GM15510 (cell line): ENCODE data around the gene DPP7.

ENCODE experiments used
- POLR2A ChIP-seq: IDR thresholded peaks from 3 replicates; pipeline ENCODE4 v1.6.1; 2011; ENCODE audit warnings: borderline replicate concordance; ENCODE audit not compliant: insufficient read length; ENCODE audit errors: extremely low read depth

Gene DPP7

GRCh38 chr9:137150617-137151457 lies 36.3 kb upstream of the DPP7 start:
- TF ChIP-seq POLR2A = no peak

- no peak for TF ChIP-seq POLR2A
Observed at GRCh38 chr9:137149942-137150616, 35.5 kb upstream of the DPP7 start.

GRCh38 chr9:137149363-137149762 lies 34.8 kb upstream of the DPP7 start:
- no peak for TF ChIP-seq POLR2A

GRCh38 chr9:137148661-137149060 lies 34.1 kb upstream of the DPP7 start:
- no peak for TF ChIP-seq POLR2A

- no peak for TF ChIP-seq POLR2A
Observed at GRCh38 chr9:137148242-137148641, 33.7 kb upstream of the DPP7 start.

GRCh38 chr9:137147793-137148160 lies 33.2 kb upstream of the DPP7 start:
- no peak for TF ChIP-seq POLR2A

- no peak for TF ChIP-seq POLR2A
Observed at GRCh38 chr9:137147091-137147792, 32.7 kb upstream of the DPP7 start.

GRCh38 chr9:137146527-137146918 lies 32.0 kb upstream of the DPP7 start:
- TF ChIP-seq POLR2A = no peak

GRCh38 chr9:137145731-137146526 lies 31.4 kb upstream of the DPP7 start:
- no peak for TF ChIP-seq POLR2A

- TF ChIP-seq POLR2A = no peak
Observed at GRCh38 chr9:137143459-137143858, 28.9 kb upstream of the DPP7 start.

- no peak for TF ChIP-seq POLR2A
Observed at GRCh38 chr9:137141976-137142936, 27.7 kb upstream of the DPP7 start.

GRCh38 chr9:137141050-137141810 lies 26.7 kb upstream of the DPP7 start:
- no peak for TF ChIP-seq POLR2A

- no peak for TF ChIP-seq POLR2A
Observed at GRCh38 chr9:137140151-137141012, 25.8 kb upstream of the DPP7 start.
